Kidney (tissue), 14 donors: Measurements from ENCODE around the gene FLT4. TPM values are rescaled to one million over a fixed set of nuclear protein-coding genes. Genes with fewer than 3 reads are reported as not detected.

Source experiments
- DNase-seq, 5 donors: peaks; one replicate each; pipeline ENCODE4 v3.0.0-alpha.2; 2013 to 2020
- FAIRE-seq: peaks from 2 replicates; lab custom pipeline; 2012; peaks lifted over from hg19 to GRCh38; lab: Jason Lieb, UNC
- H3K27ac ChIP-seq, 2 donors: one replicate each; pipeline ENCODE4 v1.7.0; 2013; ENCODE audit warnings: low read depth in 2 of 2, low read length in 2 of 2, inconsistent platforms in 1 of 2
- H3K27me3 ChIP-seq: one replicate; pipeline ENCODE4 v1.7.1; 2013; ENCODE audit warnings: low read length, inconsistent platforms; ENCODE audit not compliant: control insufficient read depth, insufficient read depth
- H3K36me3 ChIP-seq, 3 donors: one replicate each; pipeline versions ENCODE4 v1.7.0 to v1.7.1; 2013; ENCODE audit warnings: low read length in 3 of 3, control low read depth in 1 of 3, inconsistent platforms in 1 of 3; ENCODE audit not compliant: insufficient read depth in 3 of 3, control insufficient read depth in 2 of 3
- H3K4me1 ChIP-seq, 3 donors: one replicate each; pipeline versions ENCODE4 v1.7.0 to v1.7.1; 2013; ENCODE audit warnings: low read length in 3 of 3, inconsistent platforms in 1 of 3, low read depth in 1 of 3; ENCODE audit not compliant: control insufficient read depth in 2 of 3, insufficient read depth in 2 of 3
- H3K4me3 ChIP-seq, 3 donors: one replicate each; pipeline versions ENCODE4 v1.7.0 to v1.8.1; 2013; ENCODE audit warnings: low read length in 3 of 3, control low read depth in 1 of 3, inconsistent platforms in 1 of 3
- H3K9ac ChIP-seq, 3 donors: one replicate each; pipeline versions ENCODE4 v1.7.0 to v1.7.1; 2013; ENCODE audit warnings: low read length in 3 of 3, control low read depth in 1 of 3, inconsistent platforms in 1 of 3
- H3K9me3 ChIP-seq, 3 donors: one replicate each; pipeline versions ENCODE4 v1.7.0 to v1.7.1; 2013; ENCODE audit warnings: low read length in 3 of 3, control low read depth in 1 of 3, inconsistent platforms in 1 of 3; ENCODE audit not compliant: control insufficient read depth in 2 of 3, insufficient read depth in 1 of 3
- CTCF ChIP-seq: IDR thresholded peaks from 3 replicates; pipeline ENCODE4 v1.5.1; 2012; ENCODE audit warnings: mild to moderate bottlenecking, moderate library complexity, borderline replicate concordance; ENCODE audit not compliant: insufficient read depth; ENCODE audit errors: extremely low read depth
- intact Hi-C: fragments of 100-400 bp; cut with DNase I; formaldehyde crosslinking; loops from one replicate; pipeline ENCODE4 v1.11.1; 2022
- polyA plus RNA-seq: library from polyadenylated mRNA; stranded (reverse); fragments of 350-450 nt; fragmentation: Illumina TruSeq; extraction: RNeasy Lipid Tissue Mini Kit (QIAGEN cat#74804); gene quantifications from one replicate; pipeline ENCODE4 v1.2.3, GENCODE V29; 2014; ENCODE audit warnings: low read depth, low replicate concordance; ENCODE audit not compliant: insufficient read depth
- total RNA-seq: library from RNA; stranded (reverse); fragmentation: NEBNext Ultra II Directional; extraction: Animal tissue kit (Norgen Biotek cat#: 25700); gene quantifications from one replicate; pipeline ENCODE4 v1.2.1, GENCODE V29; 2021
- donor health status: control.
- donor health status: control.
- donor health status: control.
- donor health status: control.
- donor health status: control.
- donor health status: DM: yes; HTN: yes; CAD: no.
- donor health status: Normal renal cell carcinoma (clear cell type).

FLT4 gene
- total and polyA plus RNA-seq, 2 donors from 2014 or later = 6.9 to 29.4 TPM

- no peak for FAIRE-seq
- H3K27me3 ChIP-seq = no peaks in the 10 kb centered on the region
- intact Hi-C loops = no loop called here
These were observed 20.3 kb downstream of the FLT4 start for GRCh38 chr5:180628827-180629750.

GRCh38 chr5:180628211-180628610 is 21.2 kb downstream of the FLT4 start:
- intact Hi-C loops = no loop called here
- Histone ChIP-seq H3K4me3 (no peak overlapping the region), H3K27me3 (no peaks in the 10 kb centered on the region), H3K27ac (no peak overlapping the region), H3K4me1 (peaks cover 0 to 7% (median 0%) of the 10 kb centered on the region in 3 donors), H3K9me3 (no peaks in the 10 kb centered on the region), H3K36me3 (no peaks in the 10 kb centered on the region), H3K9ac (no peak overlapping the region)
- no peak for DNase-seq
- no peak for TF ChIP-seq CTCF
- FAIRE-seq = no peak

More at GRCh38 chr5:180628827-180629750, 20.3 kb downstream of the FLT4 start:
- Histone ChIP-seq H3K9me3 (no peaks in the 10 kb centered on the region), H3K4me3 (no peak overlapping the region), H3K27ac (no peak overlapping the region), H3K9ac (no peak overlapping the region), H3K4me1 (peaks cover 0 to 7% (median 0%) of the 10 kb centered on the region in 3 donors), H3K36me3 (no peaks in the 10 kb centered on the region)
- no peak for DNase-seq
- no peak for TF ChIP-seq CTCF

- FAIRE-seq (no peak), DNase-seq (no peak)
- Histone ChIP-seq H3K9me3 (no peaks in the 10 kb centered on the region), H3K27me3 (no peaks in the 10 kb centered on the region), H3K4me1 (peaks cover 0 to 7% (median 0%) of the 10 kb centered on the region in 3 donors), H3K4me3 (no peak overlapping the region), H3K36me3 (no peaks in the 10 kb centered on the region), H3K9ac (no peak overlapping the region), H3K27ac (no peak overlapping the region)
- intact Hi-C loops = no loop called here
- no peak for TF ChIP-seq CTCF
These were observed 21.8 kb downstream of the FLT4 start for GRCh38 chr5:180627386-180628120.
